ENCODE data around the gene BCDIN3D. TPM values are rescaled to one million over a fixed set of nuclear protein-coding genes. Genes with fewer than 3 reads are reported as not detected.

Gene BCDIN3D
- total and polyA plus RNA-seq, 9 of the 15 experiments (the other 6 are each of a cell fraction or from before 2014, with no cell fraction given): 3.7 to 6.9 (median 5.6) TPM

DNA sequence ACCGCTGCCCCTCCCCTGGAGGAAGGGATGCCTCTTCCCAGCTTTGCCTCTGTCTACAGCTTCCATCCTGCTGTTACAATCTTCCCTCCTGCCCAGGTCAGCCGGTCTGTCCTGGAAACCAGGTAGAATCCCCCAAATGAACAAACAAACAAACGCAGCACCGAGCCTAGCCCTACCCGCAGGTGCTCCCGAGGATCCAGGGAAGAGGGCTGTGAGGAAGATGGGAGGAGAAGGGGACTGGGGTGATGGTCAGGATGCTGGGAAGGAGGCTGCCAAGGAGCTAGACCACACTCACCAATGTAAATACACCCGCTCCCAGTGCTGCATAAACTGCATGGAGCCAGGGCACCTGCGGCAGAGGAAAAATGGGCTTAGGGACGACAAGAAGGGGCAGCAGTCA is 44.2 kb upstream of the BCDIN3D start:
- Histone ChIP-seq H3K4me1 (replicated peaks in 1 of 2; ENCODE audit: control insufficient read depth in 2 of 2, insufficient read depth in 2 of 2, low read length in 2 of 2) (peaks cover 2 to 29% of the 10 kb centered on the region in 2 experiments; a peak in 4 of 5 replicates), H3K27me3 (ENCODE audit: control insufficient read depth in 2 of 2, insufficient read depth in 2 of 2, low read length in 2 of 2) (peaks cover 36 to 64% of the 10 kb centered on the region in 2 experiments), H3K9me1 (ENCODE audit: control insufficient read depth, insufficient read depth, low read length) (no peaks in the 10 kb centered on the region), H3K4me3 (no peak overlapping the region), H3K9me3 (replicated peaks; ENCODE audit: control insufficient read depth, insufficient read depth, low read depth, low read length) (no peaks in the 10 kb centered on the region), H3K4me2 (ENCODE audit: insufficient read depth, low read length) (no peak overlapping the region), H3K36me3 (ENCODE audit: control insufficient read depth, insufficient read depth, low read length) (no peaks in the 10 kb centered on the region), H3K79me2 (ENCODE audit: control insufficient read depth, insufficient read depth, low read length) (no peaks in the 10 kb centered on the region), H2AFZ (ENCODE audit: low read depth, low read length) (no peak overlapping the region), H4K20me1 (replicated peaks; ENCODE audit: control insufficient read depth, insufficient read depth, low read length) (peaks cover 21% of the 10 kb centered on the region), H3K9ac (ENCODE audit: insufficient read depth in 1 of 2, low read depth in 2 of 2, low read length in 2 of 2) (no peak overlapping the region), H3K27ac (ENCODE audit: extremely low read depth, low read depth, low read length) (no peak overlapping the region)
- DNase-seq (ENCODE audit: extremely low read depth in 1 of 4, low spot score in 3 of 4) (no peak), FAIRE-seq (no peak), ATAC-seq (no peak)
- in situ Hi-C loops (cut with MboI) (no loop called here), intact Hi-C loops (cut with micrococcal nuclease) (no loop called here)
- no TSS peak for BruUV-seq (replicated peaks)
- CTCF ChIA-PET (ENCODE audit: low intra/inter-chr PET ratio): no interaction called here
- WGBS (ENCODE audit: insufficient coverage, low coverage, missing lambda C conversion rate): 0% methylated on average over 9 of the region's 9 CpGs
- TF ChIP-seq EGR1 (conservative IDR thresholded peaks at IDR 0.05): 0 out of 2 replicates have a peak, but pooled peaks have one; percentile 20
- no peak for TF ChIP-seq ZNF239 (CRISPR knock-in tag; IDR thresholded peaks at IDR 0.05)
- POLR2A ChIA-PET: interaction anchor here (0.6 to 1.1 kb wide), 2 partner anchors 23 to 250 kb away, joined by 3 to 4 read pairs; no protein-coding TSS in a partner anchor

DNA sequence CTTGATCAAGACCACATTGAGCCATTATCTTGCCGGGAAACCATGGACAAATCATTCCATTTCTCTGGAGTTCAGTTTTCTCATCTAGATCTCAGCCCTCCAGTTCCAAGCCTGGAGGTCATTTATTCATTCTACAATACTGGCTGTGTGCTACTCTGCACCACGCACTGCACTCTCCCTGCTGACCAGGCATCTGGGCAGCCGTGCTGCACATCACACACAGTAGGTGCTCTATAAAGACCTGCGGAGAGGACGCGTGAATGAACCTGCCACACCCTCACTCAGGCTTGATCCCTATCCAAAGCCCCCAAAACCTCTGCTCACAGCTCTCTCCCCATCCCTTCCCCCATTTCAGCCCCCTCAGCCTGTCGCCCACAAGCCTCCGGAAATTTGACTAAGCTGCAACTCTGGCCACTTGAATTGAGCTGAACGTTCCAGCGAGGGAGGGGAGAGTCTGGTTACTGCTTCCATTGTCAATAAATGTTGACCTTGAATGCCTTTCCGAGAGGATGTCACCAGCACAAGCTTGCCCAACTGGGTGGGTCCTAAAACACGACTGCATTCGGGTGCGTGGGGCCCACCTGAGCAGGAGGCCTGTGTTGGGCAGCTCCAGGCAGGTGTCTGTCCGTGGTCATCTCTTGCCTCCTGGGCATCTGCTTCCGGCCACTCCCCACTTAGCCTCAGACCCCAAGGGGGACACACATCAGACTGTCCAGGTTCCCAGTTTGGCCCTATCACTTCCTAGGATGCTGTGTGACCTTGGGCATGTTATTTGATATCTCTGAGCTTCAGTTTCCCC is 43.0 kb upstream of the BCDIN3D start:
- Histone ChIP-seq H4K20me1 (replicated peaks; ENCODE audit: control insufficient read depth, insufficient read depth, low read length) (peaks cover 21% of the 10 kb centered on the region), H3K9me3 (replicated peaks; ENCODE audit: control insufficient read depth, insufficient read depth, low read depth, low read length) (peaks cover under 1% of the 10 kb centered on the region; the same call in 1 of the 2 replicates), H2AFZ (ENCODE audit: low read depth, low read length) (no peak overlapping the region), H3K4me3 (no peak overlapping the region), H3K9ac (ENCODE audit: insufficient read depth in 1 of 2, low read depth in 2 of 2, low read length in 2 of 2) (no peak overlapping the region), H3K4me1 (replicated peaks in 1 of 2; ENCODE audit: control insufficient read depth in 2 of 2, insufficient read depth in 2 of 2, low read length in 2 of 2) (peaks cover 0 to 18% of the 10 kb centered on the region in 2 experiments; a peak in 2 of 5 replicates), H3K36me3 (ENCODE audit: control insufficient read depth, insufficient read depth, low read length) (no peaks in the 10 kb centered on the region), H3K79me2 (ENCODE audit: control insufficient read depth, insufficient read depth, low read length) (no peaks in the 10 kb centered on the region), H3K9me1 (ENCODE audit: control insufficient read depth, insufficient read depth, low read length) (no peaks in the 10 kb centered on the region), H3K27me3 (ENCODE audit: control insufficient read depth in 2 of 2, insufficient read depth in 2 of 2, low read length in 2 of 2) (peaks cover 36 to 67% of the 10 kb centered on the region in 2 experiments), H3K4me2 (ENCODE audit: insufficient read depth, low read length) (no peak overlapping the region), H3K27ac (ENCODE audit: extremely low read depth, low read depth, low read length) (no peak overlapping the region)
- TF ChIP-seq FOXA3 (CRISPR knock-in tag; conservative IDR thresholded peaks at IDR 0.05 in 1 of 2, IDR thresholded peaks at IDR 0.05 in 1 of 2): no peak
- no peak for TF ChIP-seq ZNF408 (CRISPR knock-in tag; IDR thresholded peaks at IDR 0.05; ENCODE audit: low read depth)
- TF ChIP-seq ZNF77 (CRISPR knock-in tag; IDR thresholded peaks at IDR 0.05): no peak
- TF ChIP-seq CC2D1A (IDR thresholded peaks at IDR 0.05): no peak
- TF ChIP-seq FOXP1 (CRISPR knock-in tag; IDR thresholded peaks at IDR 0.05): no peak
- TF ChIP-seq ZNF589 (CRISPR knock-in tag; IDR thresholded peaks at IDR 0.05; ENCODE audit: low read depth): no peak
- no peak for TF ChIP-seq TOE1 (IDR thresholded peaks at IDR 0.05; ENCODE audit: borderline replicate concordance)
- TF ChIP-seq TOE1 (CRISPR knock-in tag; IDR thresholded peaks at IDR 0.05; ENCODE audit: borderline replicate concordance, low read depth): no peak
- 0 out of 2 replicates have a peak, but pooled peaks have one; percentile 14 for TF ChIP-seq ESRRA (IDR thresholded peaks at IDR 0.05; ENCODE audit: borderline replicate concordance, low read depth)
- no peak for TF ChIP-seq NFIC (IDR thresholded peaks at IDR 0.05)
- TF ChIP-seq RUNX1 (IDR thresholded peaks at IDR 0.05; ENCODE audit: low read depth): no peak
- no peak for TF ChIP-seq CBX1 (IDR thresholded peaks at IDR 0.05; ENCODE audit: low read depth)
- peak; percentile 87 for TF ChIP-seq ZKSCAN1 (IDR thresholded peaks at IDR 0.05; ENCODE audit: low read depth, low read length)
- no peak for TF ChIP-seq RB1 (IDR thresholded peaks at IDR 0.05; ENCODE audit: low read depth)
- 2% methylated on average over 16 of the region's 16 CpGs for WGBS (ENCODE audit: insufficient coverage, low coverage, missing lambda C conversion rate)
- intact Hi-C loops (cut with micrococcal nuclease) (no loop called here), in situ Hi-C loops (cut with MboI) (no loop called here)
- POLR2A ChIA-PET: interaction anchor here (0.5 to 1.1 kb wide), 4 partner anchors 24 to 1547 kb away, joined by 3 to 4 read pairs (median 4); no protein-coding TSS in a partner anchor
- ATAC-seq (no peak), DNase-seq (ENCODE audit: extremely low read depth in 1 of 4, low spot score in 3 of 4) (no peak), FAIRE-seq (no peak)
- no TSS peak for BruUV-seq (replicated peaks)
- CTCF ChIA-PET (ENCODE audit: low intra/inter-chr PET ratio): no interaction called here
